K562 (cell line): ENCODE data around the gene ATRAID.

Experiments used
- CTCF ChIP-seq, 3 experiments: IDR thresholded peaks in 2 of 3; conservative IDR thresholded peaks in 1 of 3; 2 replicates each; pipeline ENCODE4 v1.5.1; 2011 to 2012; ENCODE audit warnings: low read length in 3 of 3, mild to moderate bottlenecking in 3 of 3, control low read depth in 2 of 3, improper control_type of control experiment in 1 of 3, inconsistent platforms in 1 of 3, low read depth in 1 of 3, mixed read lengths in 1 of 3, moderate library complexity in 1 of 3; ENCODE audit not compliant: insufficient read depth in 2 of 3
- FOXK1 ChIP-seq: sonication (generic); formaldehyde crosslinking; IDR thresholded peaks from 2 replicates; pipeline ENCODE4 v1.8.0; 2022; ENCODE audit warnings: missing genetic modification reagents, mild to moderate bottlenecking, borderline replicate concordance
- GABPA ChIP-seq: fragments of 200-800 bp; sonication (Bioruptor generic); conservative IDR thresholded peaks from 2 replicates; pipeline ENCODE4 v1.6.1; 2016; ENCODE audit warnings: low read depth, missing genetic modification characterization, missing compliant biosample characterization
- NR3C1 ChIP-seq: sonication (generic); formaldehyde crosslinking; IDR thresholded peaks from 2 replicates; pipeline ENCODE4 v1.8.1; 2022; ENCODE audit warnings: missing genetic modification reagents
- POLR2A ChIP-seq: fragments of 450-650 bp; conservative IDR thresholded peaks from 2 replicates; pipeline ENCODE4 v1.6.1; 2016
- SMC3 ChIP-seq: conservative IDR thresholded peaks from 2 replicates; pipeline ENCODE4 v1.6.1; 2011; ENCODE audit warnings: low read depth, low read length, improper control_type of control experiment; ENCODE audit not compliant: insufficient read depth
- TF ChIP-seq, protein P1 (sequence below): sonication (generic); formaldehyde crosslinking; IDR thresholded peaks from 2 replicates; pipeline ENCODE4 v1.4.0; 2020; ENCODE audit warnings: mild to moderate bottlenecking, missing genetic modification reagents

DNA sequence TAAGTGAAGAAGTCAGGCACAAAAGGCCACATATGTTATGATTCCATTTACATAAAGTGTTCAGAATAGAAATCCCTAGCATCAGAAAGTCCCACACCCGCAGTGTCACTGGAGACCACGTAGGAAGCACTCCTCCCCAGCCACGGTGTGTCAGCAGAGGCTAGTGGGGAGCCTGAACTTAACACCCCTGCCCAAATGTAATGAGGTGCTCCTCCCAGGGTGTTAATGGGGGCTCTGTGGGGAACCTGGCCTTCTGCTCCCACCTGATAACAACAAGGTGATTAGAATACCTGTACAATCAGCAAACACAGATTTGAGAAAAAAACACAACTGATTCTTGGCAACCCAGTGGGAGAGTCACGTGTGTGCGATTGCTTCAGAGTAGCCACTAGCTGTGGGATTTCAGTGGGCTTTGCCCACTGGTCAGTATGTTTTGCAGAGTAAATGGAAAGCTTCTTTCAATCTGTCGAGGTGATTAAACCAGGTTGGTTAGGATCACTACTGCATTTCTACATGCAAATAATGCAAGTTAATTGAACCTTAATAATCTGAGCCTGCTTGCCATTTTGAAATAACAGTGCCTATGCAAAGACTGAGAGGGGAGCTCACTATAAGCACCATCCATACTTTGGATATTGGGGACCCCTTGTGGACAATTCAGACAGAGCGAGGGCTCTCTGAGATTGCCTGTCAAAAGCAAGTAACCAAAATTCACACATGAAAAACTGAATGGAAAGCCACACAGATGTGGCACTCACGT lies 20.6 kb upstream of the ATRAID start:
- TF ChIP-seq SMC3: peak; percentile 83
- TF ChIP-seq NR3C1: no peak
- no peak for TF ChIP-seq GABPA (tag)
- peak; percentile 79 to 93 (median 82) for TF ChIP-seq CTCF (IDR thresholded peaks at IDR 0.05 in 2 of 3, conservative IDR thresholded peaks at IDR 0.05 in 1 of 3; ENCODE audit: insufficient read depth in 2 of 3, low read depth in 1 of 3, low read length in 3 of 3)
- TF ChIP-seq, protein P1, sequence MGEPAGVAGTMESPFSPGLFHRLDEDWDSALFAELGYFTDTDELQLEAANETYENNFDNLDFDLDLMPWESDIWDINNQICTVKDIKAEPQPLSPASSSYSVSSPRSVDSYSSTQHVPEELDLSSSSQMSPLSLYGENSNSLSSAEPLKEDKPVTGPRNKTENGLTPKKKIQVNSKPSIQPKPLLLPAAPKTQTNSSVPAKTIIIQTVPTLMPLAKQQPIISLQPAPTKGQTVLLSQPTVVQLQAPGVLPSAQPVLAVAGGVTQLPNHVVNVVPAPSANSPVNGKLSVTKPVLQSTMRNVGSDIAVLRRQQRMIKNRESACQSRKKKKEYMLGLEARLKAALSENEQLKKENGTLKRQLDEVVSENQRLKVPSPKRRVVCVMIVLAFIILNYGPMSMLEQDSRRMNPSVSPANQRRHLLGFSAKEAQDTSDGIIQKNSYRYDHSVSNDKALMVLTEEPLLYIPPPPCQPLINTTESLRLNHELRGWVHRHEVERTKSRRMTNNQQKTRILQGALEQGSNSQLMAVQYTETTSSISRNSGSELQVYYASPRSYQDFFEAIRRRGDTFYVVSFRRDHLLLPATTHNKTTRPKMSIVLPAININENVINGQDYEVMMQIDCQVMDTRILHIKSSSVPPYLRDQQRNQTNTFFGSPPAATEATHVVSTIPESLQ (CRISPR knock-in tag): no peak
- no peak for TF ChIP-seq POLR2A
- TF ChIP-seq FOXK1 (CRISPR knock-in tag): no peak
